GM12891 (cell line): ENCODE data around the gene NGEF.

Source experiments
- POLR2A ChIP-seq: IDR thresholded peaks from 2 replicates; pipeline ENCODE4 v1.6.1; 2011; ENCODE audit warnings: low read depth, low read length, control low read depth
- POLR2AphosphoS5 ChIP-seq: IDR thresholded peaks from 2 replicates; pipeline ENCODE4 v1.6.1; 2011; ENCODE audit warnings: low read depth, low read length, control low read depth
- SPI1 ChIP-seq: IDR thresholded peaks from 2 replicates; pipeline ENCODE4 v1.6.1; 2011; ENCODE audit warnings: low read depth, low read length, control low read depth

DNA sequence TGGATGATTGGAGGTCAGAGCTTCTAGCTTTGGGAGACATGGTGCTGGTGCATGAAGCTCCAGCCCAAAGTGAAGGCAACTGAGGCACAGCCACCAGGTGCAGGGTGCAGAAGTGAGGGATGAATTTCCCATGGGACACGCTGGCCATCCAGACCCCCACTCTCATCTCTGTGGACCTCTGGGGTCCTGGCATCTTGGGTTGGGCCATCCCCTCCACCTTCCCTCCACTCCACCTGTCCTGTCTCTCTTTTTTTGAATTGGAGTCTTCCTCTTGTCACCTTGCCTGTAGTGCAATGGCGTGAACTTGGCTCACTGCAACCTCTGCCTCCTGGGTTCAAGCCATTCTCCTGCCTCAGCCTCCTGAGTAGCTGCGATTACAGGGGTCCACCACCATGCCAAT lies 3.4 kb downstream of the NGEF start:
- TF ChIP-seq POLR2AphosphoS5 (no peak), POLR2A (no peak), SPI1 (no peak)
